ENCODE results near the gene DRC3.

The DRC3 gene

GRCh38 chr17:18008496-18009268 is 36.0 kb downstream of the DRC3 start:
- H3K27ac ChIP-seq, result no peak overlapping the region
- no peak for DNase-seq (ENCODE audit: low spot score)
- no peak for TF ChIP-seq CTCF (IDR thresholded peaks at IDR 0.05)

DNA sequence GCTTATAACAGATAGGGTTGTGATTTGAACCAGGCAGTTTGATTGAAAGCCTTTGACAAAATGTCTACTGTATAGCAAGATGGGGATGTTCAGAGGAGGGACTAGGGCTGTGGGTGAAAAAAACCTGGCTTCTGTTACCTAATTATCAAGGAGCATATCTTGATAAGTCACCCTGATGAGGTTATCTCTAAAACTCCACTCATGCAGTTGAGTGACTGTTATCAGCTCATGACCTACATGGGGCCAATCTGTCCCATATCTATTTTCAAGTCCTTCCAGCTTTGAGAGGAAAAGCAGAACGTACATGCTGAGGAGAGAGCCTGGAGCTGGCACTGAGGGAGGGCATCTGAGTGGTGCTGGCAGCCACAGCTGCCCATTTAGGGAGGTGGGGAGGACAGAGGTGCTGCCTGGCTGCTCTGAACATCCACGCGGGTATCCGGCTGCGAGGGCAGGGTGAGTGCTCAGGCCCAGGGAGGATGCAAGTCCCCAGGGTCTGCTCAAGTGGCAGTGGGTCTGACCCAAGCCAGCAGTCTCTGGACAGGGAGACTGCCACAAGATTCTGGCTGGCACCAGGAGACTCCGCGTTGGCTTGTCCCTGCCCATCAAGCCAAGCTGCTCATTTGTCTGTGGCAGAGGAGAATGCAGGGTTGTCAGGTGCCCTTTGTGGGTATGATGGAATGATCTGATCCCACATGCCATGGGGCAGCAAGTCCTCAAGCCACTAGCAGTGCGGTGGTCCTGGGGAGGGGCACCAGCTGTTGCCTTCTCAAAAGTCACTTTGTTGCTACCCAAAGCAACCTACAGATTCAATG is 37.2 kb downstream of the DRC3 start:
- H3K27ac ChIP-seq, result no peak overlapping the region
- no peak for TF ChIP-seq CTCF (IDR thresholded peaks at IDR 0.05)
- DNase-seq (ENCODE audit: low spot score), result no peak
- no peak overlapping the region for H3K4me3 ChIP-seq

More at GRCh38 chr17:18008496-18009268, 36.0 kb downstream of the DRC3 start:
- H3K4me3 ChIP-seq, result no peak overlapping the region

GRCh38 chr17:18011286-18011685 is 38.6 kb downstream of the DRC3 start:
- TF ChIP-seq CTCF (IDR thresholded peaks at IDR 0.05), result no peak

GRCh38 chr17:18014006-18014405 is 41.3 kb downstream of the DRC3 start:
- no peak for TF ChIP-seq CTCF (IDR thresholded peaks at IDR 0.05)
- no peak overlapping the region for H3K27ac ChIP-seq
- H3K4me3 ChIP-seq, result no peak overlapping the region
- no peak for DNase-seq (ENCODE audit: low spot score)

More at GRCh38 chr17:18011286-18011685, 38.6 kb downstream of the DRC3 start:
- Histone ChIP-seq H3K27ac (no peak overlapping the region), H3K4me3 (no peak overlapping the region)
- no peak for DNase-seq (ENCODE audit: low spot score)

- no peak for DNase-seq (ENCODE audit: low spot score)
- no peak for TF ChIP-seq CTCF (IDR thresholded peaks at IDR 0.05)
- no peak overlapping the region for H3K27ac ChIP-seq
- no peak overlapping the region for H3K4me3 ChIP-seq
These were observed 42.9 kb downstream of the DRC3 start for GRCh38 chr17:18015593-18015992.

DNA sequence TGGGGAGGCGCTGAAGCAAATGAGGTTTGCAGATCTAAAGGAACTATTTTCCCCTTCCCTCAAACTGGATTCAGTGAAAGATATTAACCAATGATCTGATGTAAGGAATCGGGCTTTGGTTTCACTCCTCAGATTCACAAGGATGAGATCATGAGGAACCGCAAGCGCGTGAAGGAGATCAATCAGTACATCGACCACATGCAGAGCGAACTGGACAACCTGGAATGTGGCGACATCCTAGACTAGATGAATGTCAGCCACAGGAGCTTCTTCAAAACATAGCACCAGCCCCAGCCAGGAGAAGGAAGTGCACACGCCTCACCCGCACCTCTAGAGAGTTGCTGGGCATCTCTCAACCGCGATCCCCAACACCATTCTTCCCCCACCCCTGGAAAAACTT is 43.8 kb downstream of the DRC3 start:
- no peak overlapping the region for H3K4me3 ChIP-seq
- no peak overlapping the region for H3K27ac ChIP-seq
- no peak for DNase-seq (ENCODE audit: low spot score)
- TF ChIP-seq CTCF (IDR thresholded peaks at IDR 0.05), result no peak

All from coronary artery (tissue), 2 donors.